AG04449 (cell line): Measurements from ENCODE around the gene HAPLN1.
A peak's percentile ranks its signal among the peaks of the same experiment; 100 is the strongest.

ENCODE experiments used
- CTCF ChIA-PET: fragments of 350-600 bp; formaldehyde crosslinking; extraction: SDS; loops from one replicate; lab custom pipeline; 2021; ENCODE audit warnings: antibody characterized with exemption; lab: Yijun Ruan, JAX
- POLR2A ChIA-PET: fragments of 400-600, 350-600 bp; formaldehyde crosslinking; extraction: SDS; loops from one replicate; lab custom pipeline; 2020; ENCODE audit warnings: antibody characterized with exemption, inconsistent platforms; lab: Yijun Ruan, JAX
- DNase-seq: peaks from one replicate; pipeline ENCODE4 v3.0.0-alpha.2; 2010; ENCODE audit warnings: low read depth, low spot score
- H3K4me3 ChIP-seq: 2 replicates; pipeline ENCODE4 v1.5.1; 2011; ENCODE audit warnings: low read depth, mild to moderate bottlenecking, control low read depth, low read length
- CTCF ChIP-seq: IDR thresholded peaks from one replicate; pipeline ENCODE4 v1.5.1; 2011; ENCODE audit warnings: mild to moderate bottlenecking, moderate library complexity, low read length, control low read depth, inconsistent platforms; ENCODE audit not compliant: insufficient read depth; ENCODE audit errors: missing control alignments

Gene HAPLN1

GRCh38 chr5:83711982-83712601 is 8.6 kb downstream of the HAPLN1 start:
- DNase-seq: no peak
- no peak overlapping the region for H3K4me3 ChIP-seq
- ChIA-PET POLR2A (no interaction called here), CTCF (interaction anchor here (0.8 to 3.7 kb wide), 13 partner anchors 9 to 1361 kb away, joined by 3 to 29 read pairs (median 4); partner anchors contain the start of gene HAPLN1)
- peak; percentile 56 for TF ChIP-seq CTCF

GRCh38 chr5:83709973-83710372 is 10.7 kb downstream of the HAPLN1 start:
- no peak for DNase-seq
- ChIA-PET POLR2A (no interaction called here), CTCF (interaction anchor here (0.9 to 1.4 kb wide), 3 partner anchors 217 to 1351 kb away, joined by 3 read pairs; no protein-coding TSS in a partner anchor)
- no peak overlapping the region for H3K4me3 ChIP-seq
- no peak for TF ChIP-seq CTCF

GRCh38 chr5:83708170-83708569 is 12.5 kb downstream of the HAPLN1 start:
- CTCF ChIA-PET: no interaction called here
- POLR2A ChIA-PET: no interaction called here
- no peak for DNase-seq
- no peak for TF ChIP-seq CTCF
- H3K4me3 ChIP-seq: no peak overlapping the region

- no peak for DNase-seq
- H3K4me3 ChIP-seq: no peak overlapping the region
- CTCF ChIA-PET: interaction anchor here (5.2 kb wide), 1 partner anchor 10 kb away, joined by 29 read pairs; no protein-coding TSS in a partner anchor
- POLR2A ChIA-PET: no interaction called here
- no peak for TF ChIP-seq CTCF
These were observed 17.6 kb downstream of the HAPLN1 start for GRCh38 chr5:83703059-83703458.

- POLR2A ChIA-PET: no interaction called here
- H3K4me3 ChIP-seq: no peak overlapping the region
- no peak for TF ChIP-seq CTCF
- no peak for DNase-seq
- CTCF ChIA-PET: interaction anchor here (5.2 kb wide), 1 partner anchor 11 kb away, joined by 29 read pairs; no protein-coding TSS in a partner anchor
These were observed 18.8 kb downstream of the HAPLN1 start for GRCh38 chr5:83701886-83702285.

- ChIA-PET POLR2A (no interaction called here), CTCF (no interaction called here)
- DNase-seq: no peak
- H3K4me3 ChIP-seq: no peak overlapping the region
- TF ChIP-seq CTCF: no peak
These were observed 30.8 kb downstream of the HAPLN1 start for GRCh38 chr5:83689881-83690280.
